ENCODE measurements around the gene RNF212. TPM values are rescaled to one million over a fixed set of nuclear protein-coding genes. Genes with fewer than 3 reads are reported as not detected.

The RNF212 gene
- total and polyA plus RNA-seq, 2 experiments from 2014 or later, result 17.0 to 20.6 TPM

GRCh38 chr4:1042352-1043055, 70.9 kb downstream of the RNF212 start:
- ATAC-seq (no peak), DNase-seq (ENCODE audit: low spot score) (no peak)
- H3K27ac Mint-ChIP-seq, result no peak overlapping the region
- H3K27me3 Mint-ChIP-seq (ENCODE audit: insufficient read depth, low read depth, poor library complexity), result peaks cover 18% of the 10 kb centered on the region
- peaks cover 3% of the 10 kb centered on the region; the same call in 2 of the 3 replicates for H3K9me3 Mint-ChIP-seq
- Histone ChIP-seq H3K4me1 (ENCODE audit: insufficient read depth) (no peaks in the 10 kb centered on the region), H3K4me3 (no peak overlapping the region), H4K20me1 (replicated peaks; ENCODE audit: insufficient read depth) (no peaks in the 10 kb centered on the region), H3K9me2 (ENCODE audit: insufficient read depth) (no peaks in the 10 kb centered on the region), H3K27me3 (ENCODE audit: insufficient read depth) (no peaks in the 10 kb centered on the region), H3F3A (replicated peaks; ENCODE audit: low read depth) (no peaks in the 10 kb centered on the region), H3K79me2 (replicated peaks; ENCODE audit: insufficient read depth) (no peaks in the 10 kb centered on the region), H3K36me3 (ENCODE audit: insufficient read depth) (no peaks in the 10 kb centered on the region), H3K27ac (ENCODE audit: low read depth) (no peak overlapping the region), H3K4me2 (no peak overlapping the region), H2AFZ (no peak overlapping the region)
- H3K4me1 Mint-ChIP-seq, result peaks cover 13% of the 10 kb centered on the region
- H3K4me3 Mint-ChIP-seq, result no peak overlapping the region
- TF ChIP-seq NANOG (IDR thresholded peaks at IDR 0.05; ENCODE audit: borderline replicate concordance) (no peak), CREB1 (CRISPR knock-in tag; IDR thresholded peaks at IDR 0.05; ENCODE audit: low read depth) (no peak), EZH2phosphoT487 (IDR thresholded peaks at IDR 0.05; ENCODE audit: unreplicated experiment) (no peak), CTCF (conservative IDR thresholded peaks at IDR 0.05; ENCODE audit: low read depth in 2 of 2) (no peak), ETS1 (IDR thresholded peaks at IDR 0.05) (no peak)
- H3K36me3 Mint-ChIP-seq (ENCODE audit: low read depth), result peaks cover 3% of the 10 kb centered on the region; the same call in 1 of the 3 replicates

- no peaks in the 10 kb centered on the region for H3K9me2 ChIP-seq (ENCODE audit: insufficient read depth)
- peaks cover 3% of the 10 kb centered on the region; the same call in 1 of the 3 replicates for H3K36me3 Mint-ChIP-seq (ENCODE audit: low read depth)
- peaks cover 15% of the 10 kb centered on the region for H3K27me3 Mint-ChIP-seq (ENCODE audit: insufficient read depth, low read depth, poor library complexity)
- H3K4me1 Mint-ChIP-seq, result peaks cover 13% of the 10 kb centered on the region
- ATAC-seq (no peak), DNase-seq (ENCODE audit: low spot score) (no peak)
- H2AFZ ChIP-seq, result peak overlapping the region; percentile 85
- H3K27ac ChIP-seq (ENCODE audit: low read depth), result no peak overlapping the region
- no peaks in the 10 kb centered on the region for H3F3A ChIP-seq (replicated peaks; ENCODE audit: low read depth)
- H3K9me3 Mint-ChIP-seq, result peaks cover 3% of the 10 kb centered on the region; the same call in 2 of the 3 replicates
- H4K20me1 ChIP-seq (replicated peaks; ENCODE audit: insufficient read depth), result no peaks in the 10 kb centered on the region
- no peak overlapping the region for H3K4me3 ChIP-seq
- H3K4me3 Mint-ChIP-seq, result no peak overlapping the region; the same call in 2 of the 3 replicates
- no peaks in the 10 kb centered on the region for H3K36me3 ChIP-seq (ENCODE audit: insufficient read depth)
- H3K27ac Mint-ChIP-seq, result 0 out of 2 replicates have a peak overlapping the region, but pooled peaks have one; percentile 65
- H3K79me2 ChIP-seq (replicated peaks; ENCODE audit: insufficient read depth), result no peaks in the 10 kb centered on the region
- no peaks in the 10 kb centered on the region for H3K27me3 ChIP-seq (ENCODE audit: insufficient read depth)
- H3K4me2 ChIP-seq, result no peak overlapping the region
- H3K4me1 ChIP-seq (ENCODE audit: insufficient read depth), result no peaks in the 10 kb centered on the region
- TF ChIP-seq ZNF114 (CRISPR knock-in tag; IDR thresholded peaks at IDR 0.05) (no peak), ZNF462 (CRISPR knock-in tag; IDR thresholded peaks at IDR 0.05) (no peak), ETS1 (IDR thresholded peaks at IDR 0.05) (no peak)
Measured at GRCh38 chr4:1041936-1042330, 71.4 kb downstream of the RNF212 start.

Measured in GM23338 (cell line).